ENCODE results near the gene KDM2B.
"Not testable (repeated sequence)": the region's sequence is repeated elsewhere in the genome, so short reads cannot be mapped to it uniquely, and the experiment has no call there.

KDM2B gene

GRCh38 chr12:121397521-121397920, 183.3 kb downstream of the KDM2B start:
- in situ Hi-C loops (cut with MboI; ENCODE audit: low sequenced_read_pairs): no loop called here

DNA sequence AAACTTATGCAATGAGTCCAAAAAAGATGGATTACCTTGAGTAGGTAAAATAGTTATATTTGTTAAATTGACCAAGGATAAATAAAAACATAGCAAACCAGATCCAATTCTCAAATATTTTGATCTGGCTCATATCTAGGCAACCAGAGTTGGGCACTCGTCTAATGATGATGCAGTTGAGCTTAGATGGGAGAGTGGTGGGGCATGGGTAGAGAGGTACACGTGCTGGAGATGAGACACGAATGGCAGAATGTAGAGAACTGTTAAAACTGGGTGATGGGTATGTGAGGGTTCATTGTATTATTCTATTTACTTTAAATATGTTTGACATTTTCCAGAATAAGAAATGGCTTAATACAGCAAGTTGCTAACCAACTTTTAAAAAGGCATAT, 188.5 kb downstream of the KDM2B start:
- in situ Hi-C loops (cut with MboI; ENCODE audit: low sequenced_read_pairs): no loop called here

DNA sequence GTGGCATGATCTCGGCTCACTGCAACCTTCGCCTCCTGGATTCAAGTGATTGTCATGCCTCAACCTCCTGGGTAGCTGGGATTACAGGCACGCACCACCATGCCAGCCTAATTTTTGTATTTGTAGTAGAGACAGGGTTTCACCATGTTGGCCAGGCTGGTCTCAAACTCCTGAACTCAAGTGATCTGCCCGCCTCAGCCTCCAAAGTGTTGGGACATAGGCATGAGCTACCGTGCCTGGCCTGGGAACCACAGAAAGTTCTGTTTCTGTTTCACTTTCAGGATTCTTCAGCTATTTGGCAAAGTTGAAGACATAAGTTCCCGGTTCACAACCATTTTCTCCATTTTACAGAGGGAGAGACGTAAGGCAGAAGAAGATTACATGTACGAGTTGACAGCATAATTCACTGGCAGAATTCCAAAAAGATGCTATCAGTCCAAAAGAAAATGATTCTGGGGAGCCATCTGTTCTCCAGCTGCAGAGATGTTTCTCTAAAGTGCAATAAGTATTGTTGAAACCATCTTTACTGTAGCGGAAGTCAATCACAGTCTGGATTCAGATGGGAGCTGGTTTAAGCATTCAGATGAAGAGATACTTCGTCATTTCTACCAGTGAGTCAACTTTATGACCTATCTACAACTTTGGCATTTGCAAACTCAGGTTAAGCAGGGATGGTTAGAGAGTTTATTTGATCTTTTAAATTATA, 189.1 kb downstream of the KDM2B start:
- in situ Hi-C loops (cut with MboI; ENCODE audit: low sequenced_read_pairs): no loop called here

- in situ Hi-C loops (cut with MboI; ENCODE audit: low sequenced_read_pairs): no loop called here
Measured at GRCh38 chr12:121390856-121391255, 190.0 kb downstream of the KDM2B start.

- in situ Hi-C loops (cut with MboI; ENCODE audit: low sequenced_read_pairs): no loop called here
Measured at GRCh38 chr12:121388421-121388981, 192.3 kb downstream of the KDM2B start.

GRCh38 chr12:121384891-121385290, 195.9 kb downstream of the KDM2B start:
- in situ Hi-C loops (cut with MboI; ENCODE audit: low sequenced_read_pairs): not testable (repeated sequence)

GRCh38 chr12:121383601-121384021, 197.2 kb downstream of the KDM2B start:
- in situ Hi-C loops (cut with MboI; ENCODE audit: low sequenced_read_pairs): no loop called here

DNA sequence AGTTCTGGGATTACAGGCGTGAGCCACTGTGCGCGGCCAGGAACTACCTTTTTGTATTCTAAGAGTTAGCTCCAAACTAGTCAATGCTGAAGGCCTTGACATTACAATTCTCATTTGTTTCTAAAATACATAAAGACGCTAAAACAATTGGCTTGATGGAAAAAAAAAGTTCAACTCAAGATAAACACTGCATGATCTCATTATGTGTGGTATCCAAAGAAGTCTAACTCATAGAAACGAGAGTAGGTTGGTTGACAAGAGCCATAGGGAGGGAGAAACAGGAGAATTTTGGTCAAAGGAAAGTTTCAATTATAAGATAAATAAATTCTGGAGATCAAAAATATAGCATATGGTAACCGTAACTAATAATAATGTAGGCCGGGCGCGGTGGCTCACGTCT, 200.9 kb downstream of the KDM2B start:
- in situ Hi-C loops (cut with MboI; ENCODE audit: low sequenced_read_pairs): no loop called here

All from HL-60/S4 treated with retinoic acid at 250 ng/mL for 4 days and 3 days (cell line).